ENCODE measurements around the gene LIMCH1. TPM values are rescaled to one million over a fixed set of nuclear protein-coding genes. Genes with fewer than 3 reads are reported as not detected.
"Not testable (repeated sequence)": the region's sequence is repeated elsewhere in the genome, so short reads cannot be mapped to it uniquely, and the experiment has no call there.

Gene LIMCH1
- total RNA-seq, 4 donors from 2014 or later = 7.5 to 18.9 (median 10.7) TPM

DNA sequence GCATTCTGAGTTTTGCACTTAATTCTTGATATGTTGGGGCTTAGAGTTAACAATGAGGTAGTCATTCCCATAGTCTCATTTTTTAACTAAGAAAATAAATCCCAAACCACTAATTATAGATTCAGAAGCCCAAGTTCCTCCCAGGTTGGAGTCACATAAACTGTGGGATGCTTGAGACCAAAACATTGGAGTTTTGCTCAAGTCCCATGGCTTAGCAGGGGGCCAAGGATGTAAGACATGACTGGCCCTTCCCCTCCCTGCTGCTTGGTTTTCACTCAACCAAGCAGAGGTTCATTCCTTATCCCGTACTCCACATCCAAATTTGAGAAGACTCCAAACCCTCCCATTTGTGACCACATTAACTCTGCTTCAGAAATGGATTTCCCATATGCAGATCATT, 101.3 kb downstream of the LIMCH1 start:
- TF ChIP-seq, protein P1, sequence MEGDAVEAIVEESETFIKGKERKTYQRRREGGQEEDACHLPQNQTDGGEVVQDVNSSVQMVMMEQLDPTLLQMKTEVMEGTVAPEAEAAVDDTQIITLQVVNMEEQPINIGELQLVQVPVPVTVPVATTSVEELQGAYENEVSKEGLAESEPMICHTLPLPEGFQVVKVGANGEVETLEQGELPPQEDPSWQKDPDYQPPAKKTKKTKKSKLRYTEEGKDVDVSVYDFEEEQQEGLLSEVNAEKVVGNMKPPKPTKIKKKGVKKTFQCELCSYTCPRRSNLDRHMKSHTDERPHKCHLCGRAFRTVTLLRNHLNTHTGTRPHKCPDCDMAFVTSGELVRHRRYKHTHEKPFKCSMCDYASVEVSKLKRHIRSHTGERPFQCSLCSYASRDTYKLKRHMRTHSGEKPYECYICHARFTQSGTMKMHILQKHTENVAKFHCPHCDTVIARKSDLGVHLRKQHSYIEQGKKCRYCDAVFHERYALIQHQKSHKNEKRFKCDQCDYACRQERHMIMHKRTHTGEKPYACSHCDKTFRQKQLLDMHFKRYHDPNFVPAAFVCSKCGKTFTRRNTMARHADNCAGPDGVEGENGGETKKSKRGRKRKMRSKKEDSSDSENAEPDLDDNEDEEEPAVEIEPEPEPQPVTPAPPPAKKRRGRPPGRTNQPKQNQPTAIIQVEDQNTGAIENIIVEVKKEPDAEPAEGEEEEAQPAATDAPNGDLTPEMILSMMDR (IDR thresholded peaks at IDR 0.05) = no peak
- TF ChIP-seq POLR2A (IDR thresholded peaks at IDR 0.05) = no peak
- no peak overlapping the region for H3K4me3 ChIP-seq (ENCODE audit: low read depth, poor library complexity, severe bottlenecking)
- DNase-seq (ENCODE audit: low spot score in 2 of 2) = no peak
- intact Hi-C loops (cut with DNase I; ENCODE audit: low total_unique reads) = no loop called here
- 91 to 96% methylated on average over 1 of the region's 1 CpG for whole genome bisulfite sequencing, 2 donors

DNA sequence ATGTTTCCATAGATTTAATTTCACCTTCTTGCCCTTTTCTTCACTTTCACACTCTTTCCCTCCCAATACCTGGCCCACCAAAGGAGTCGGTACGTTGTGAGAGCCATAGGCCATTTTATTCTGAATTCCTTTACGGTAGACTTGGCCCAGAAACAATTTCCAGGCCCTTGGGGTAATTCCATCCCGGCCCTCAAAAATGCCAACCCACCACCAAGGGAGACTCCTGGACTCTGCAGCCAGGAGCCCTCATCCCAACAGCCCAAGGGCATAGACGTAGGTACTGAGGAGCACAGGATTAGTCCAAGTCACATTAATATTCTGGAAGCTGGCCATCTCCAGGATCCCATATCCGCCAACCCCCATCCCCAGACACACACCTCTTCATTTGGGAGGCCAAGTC, 102.9 kb downstream of the LIMCH1 start:
- WGBS, 2 donors = 68 to 70% methylated on average over 6 of the region's 6 CpGs
- intact Hi-C loops (cut with DNase I; ENCODE audit: low total_unique reads) = no loop called here
- no peak for TF ChIP-seq POLR2A (IDR thresholded peaks at IDR 0.05)
- TF ChIP-seq, protein P1 (IDR thresholded peaks at IDR 0.05) = no peak
- no peak overlapping the region for H3K4me3 ChIP-seq (ENCODE audit: low read depth, poor library complexity, severe bottlenecking)
- DNase-seq (ENCODE audit: low spot score in 2 of 2) = no peak

DNA sequence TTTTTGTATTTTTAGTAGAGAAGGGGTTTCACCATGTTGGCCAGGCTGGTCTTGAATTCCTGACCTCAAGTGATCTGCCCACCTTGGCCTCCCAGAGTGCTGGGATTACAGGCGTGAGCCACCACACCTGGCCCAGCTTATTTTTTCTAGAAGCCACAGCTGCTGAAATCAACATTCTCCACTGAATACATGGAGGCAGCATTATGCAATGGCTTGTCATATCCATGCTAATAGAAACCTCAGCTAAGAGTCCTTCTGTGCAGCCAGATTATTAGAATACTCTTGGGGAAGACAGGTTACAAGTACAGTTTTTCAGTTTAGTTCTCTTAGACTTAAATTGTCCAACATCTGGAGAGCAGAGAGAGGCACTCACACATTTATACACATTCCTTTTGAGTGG, 104.8 kb downstream of the LIMCH1 start:
- WGBS, 2 donors = 100% methylated on average over 1 of the region's 1 CpG
- DNase-seq (ENCODE audit: low spot score in 2 of 2); intact Hi-C loops (cut with DNase I; ENCODE audit: low total_unique reads); H3K4me3 ChIP-seq (ENCODE audit: low read depth, poor library complexity, severe bottlenecking): not testable (repeated sequence)

DNA sequence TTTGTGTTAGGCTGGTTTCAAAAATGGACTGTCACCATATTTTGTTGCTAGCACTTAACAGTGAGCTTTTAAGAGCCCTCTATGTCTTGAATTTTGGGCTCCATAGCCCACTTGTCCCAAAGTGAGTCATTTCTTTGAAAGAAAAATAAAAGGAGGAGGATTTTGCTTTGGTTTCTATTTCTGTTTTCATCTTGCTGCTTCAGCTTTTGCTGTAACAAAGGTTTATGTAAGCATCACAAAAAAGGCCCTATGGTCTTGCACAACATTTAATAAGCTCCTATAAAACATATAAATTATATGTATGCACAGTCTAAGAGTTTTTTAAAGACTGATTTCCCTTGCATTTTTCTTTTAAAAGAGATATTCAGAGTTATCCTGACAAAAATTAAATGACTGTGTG, 105.4 kb downstream of the LIMCH1 start:
- no peak overlapping the region for H3K4me3 ChIP-seq (ENCODE audit: low read depth, poor library complexity, severe bottlenecking)
- intact Hi-C loops (cut with DNase I; ENCODE audit: low total_unique reads) = no loop called here
- TF ChIP-seq, protein P1 (IDR thresholded peaks at IDR 0.05) = no peak
- TF ChIP-seq POLR2A (IDR thresholded peaks at IDR 0.05) = no peak
- DNase-seq (ENCODE audit: low spot score in 2 of 2) = no peak

DNA sequence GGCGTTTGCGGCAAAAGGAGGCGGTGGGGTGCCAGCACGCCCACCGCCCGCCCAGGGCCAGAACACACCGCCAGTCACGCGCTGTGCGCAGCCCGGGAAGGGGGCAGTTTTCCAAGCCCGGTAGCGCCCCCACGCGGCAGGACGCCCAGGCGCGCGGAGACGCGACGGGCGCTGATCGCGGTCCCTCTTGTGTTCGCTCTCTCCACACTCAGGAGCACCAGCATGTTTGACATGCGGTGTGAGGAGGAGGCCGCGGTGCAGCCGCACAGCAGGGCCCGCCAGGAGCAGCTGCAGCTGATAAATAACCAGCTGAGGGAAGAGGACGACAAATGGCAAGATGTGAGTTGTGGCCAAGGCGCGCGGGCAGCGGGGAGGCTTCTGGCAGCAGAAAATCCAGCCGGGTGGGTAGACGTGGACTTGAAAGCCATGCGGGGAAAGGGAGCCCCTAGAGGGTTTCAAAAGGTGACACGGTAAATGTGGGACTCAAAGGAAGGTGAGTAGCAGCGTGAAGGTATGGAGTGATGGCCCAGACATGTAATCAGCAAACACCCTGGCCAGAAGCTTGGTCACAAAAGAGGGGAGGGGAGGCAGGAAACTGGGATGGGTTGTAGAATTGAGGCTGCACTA, 106.4 kb downstream of the LIMCH1 start:
- WGBS, 2 donors = 33 to 35% methylated on average over 38 to 41 of the region's 41 CpGs
- intact Hi-C loops (cut with DNase I; ENCODE audit: low total_unique reads) = no loop called here
- DNase-seq (ENCODE audit: low spot score in 2 of 2) = peak; percentile 58 to 91
- TF ChIP-seq POLR2A (IDR thresholded peaks at IDR 0.05) = no peak
- TF ChIP-seq, protein P1 (IDR thresholded peaks at IDR 0.05) = peak in 1 of 3 donors; percentile 15
- H3K4me3 ChIP-seq (ENCODE audit: low read depth, poor library complexity, severe bottlenecking) = no peak overlapping the region

DNA sequence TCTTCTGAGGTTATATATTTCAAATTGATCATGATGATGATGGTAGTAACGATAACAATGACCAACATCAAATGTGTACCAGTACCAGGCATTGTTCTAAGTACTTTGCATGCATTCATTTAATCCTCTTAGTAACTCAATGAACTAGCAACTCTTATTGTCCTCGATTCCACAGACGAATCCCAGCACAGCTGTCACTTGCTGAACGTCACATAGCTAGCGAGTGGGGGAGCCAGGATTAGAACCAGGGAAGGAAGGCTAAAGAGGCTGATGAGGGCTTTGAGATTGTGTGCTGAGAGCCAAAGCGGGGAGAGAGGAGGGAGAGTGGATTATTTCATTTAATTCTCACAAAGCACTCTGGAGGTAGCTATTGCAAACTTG, 106.9 kb downstream of the LIMCH1 start:
- no peak for TF ChIP-seq POLR2A (IDR thresholded peaks at IDR 0.05)
- TF ChIP-seq, protein P1 (IDR thresholded peaks at IDR 0.05) = no peak
- DNase-seq (ENCODE audit: low spot score in 2 of 2) = no peak
- 93% methylated on average over 6 of the region's 6 CpGs for WGBS, 2 donors
- H3K4me3 ChIP-seq (ENCODE audit: low read depth, poor library complexity, severe bottlenecking) = no peak overlapping the region
- intact Hi-C loops (cut with DNase I; ENCODE audit: low total_unique reads) = no loop called here
